Measurements from ENCODE around the gene EP400.
"Not testable (repeated sequence)": the region's sequence is repeated elsewhere in the genome, so short reads cannot be mapped to it uniquely, and the experiment has no call there.

EP400 gene

DNA sequence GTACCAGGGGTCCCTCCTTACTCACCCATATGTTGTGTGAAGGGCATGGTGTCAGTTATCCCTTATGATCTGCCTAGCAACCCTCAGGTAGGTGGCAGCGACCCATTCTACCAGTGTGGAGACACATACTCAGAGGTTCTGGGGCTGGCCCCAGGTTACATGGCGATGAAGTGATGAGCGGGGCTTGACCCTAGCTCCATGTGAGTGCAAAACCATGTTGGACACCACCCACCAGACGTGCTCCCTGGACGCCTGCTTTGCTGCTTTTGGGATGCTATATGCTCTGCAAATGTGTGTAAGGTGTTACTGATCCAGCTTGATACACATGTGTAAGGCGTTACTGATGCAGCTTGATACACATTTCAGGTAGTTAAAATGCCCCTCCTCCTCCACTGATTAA lies 33.3 kb downstream of the EP400 start:
- no peaks in the 10 kb centered on the region for H3K27me3 ChIP-seq (ENCODE audit: insufficient read depth, low read depth, severe bottlenecking)
- H3K27ac ChIP-seq = no peak overlapping the region
- no peak overlapping the region for H3K4me3 ChIP-seq (ENCODE audit: low read depth, low read length)
- no peak for TF ChIP-seq CTCF (IDR thresholded peaks at IDR 0.05; ENCODE audit: low read depth, low read length)
- H3K9me3 ChIP-seq (ENCODE audit: severe bottlenecking) = no peaks in the 10 kb centered on the region
- H3K36me3 ChIP-seq = peaks cover 64% of the 10 kb centered on the region
- no peak for DNase-seq

DNA sequence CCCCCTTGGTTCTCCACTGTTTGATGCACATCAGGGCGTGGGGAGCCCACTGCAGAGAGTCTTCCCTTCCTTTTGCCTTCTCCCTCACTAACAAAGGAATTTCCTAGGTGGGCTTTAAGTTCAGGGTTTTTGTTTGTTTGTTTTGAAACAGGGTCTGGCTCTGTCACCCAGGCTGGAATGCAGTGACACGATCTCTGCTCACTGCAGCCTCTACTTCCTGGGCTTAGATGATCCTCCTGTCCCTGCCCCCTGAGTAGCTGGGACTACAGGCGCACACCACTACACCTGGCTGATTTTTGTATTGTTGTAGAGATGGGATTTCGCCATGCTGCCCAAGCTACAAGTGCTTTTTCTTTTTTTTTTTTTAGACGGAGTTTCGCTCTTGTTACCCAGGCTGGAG lies 33.8 kb downstream of the EP400 start:
- Histone ChIP-seq H3K27ac (no peak overlapping the region), H3K27me3 (ENCODE audit: insufficient read depth, low read depth, severe bottlenecking) (no peaks in the 10 kb centered on the region), H3K4me3 (ENCODE audit: low read depth, low read length) (no peak overlapping the region), H3K36me3 (peaks cover 69% of the 10 kb centered on the region), H3K9me3 (ENCODE audit: severe bottlenecking) (no peaks in the 10 kb centered on the region)
- no peak for TF ChIP-seq CTCF (IDR thresholded peaks at IDR 0.05; ENCODE audit: low read depth, low read length)
- DNase-seq = no peak

- Histone ChIP-seq H3K27ac (no peak overlapping the region), H3K4me3 (ENCODE audit: low read depth, low read length) (no peak overlapping the region), H3K27me3 (ENCODE audit: insufficient read depth, low read depth, severe bottlenecking) (no peaks in the 10 kb centered on the region), H3K9me3 (ENCODE audit: severe bottlenecking) (no peaks in the 10 kb centered on the region), H3K36me3 (peaks cover 72% of the 10 kb centered on the region)
- no peak for DNase-seq
- TF ChIP-seq CTCF (IDR thresholded peaks at IDR 0.05; ENCODE audit: low read depth, low read length) = no peak
These were observed 34.6 kb downstream of the EP400 start for GRCh38 chr12:131984334-131984733.

- H3K9me3 ChIP-seq (ENCODE audit: severe bottlenecking); DNase-seq; H3K27ac ChIP-seq; H3K27me3 ChIP-seq (ENCODE audit: insufficient read depth, low read depth, severe bottlenecking); H3K4me3 ChIP-seq (ENCODE audit: low read depth, low read length): not testable (repeated sequence)
- peaks cover 73% of the 10 kb centered on the region for H3K36me3 ChIP-seq
These were observed 35.8 kb downstream of the EP400 start for GRCh38 chr12:131985510-131985875.

DNA sequence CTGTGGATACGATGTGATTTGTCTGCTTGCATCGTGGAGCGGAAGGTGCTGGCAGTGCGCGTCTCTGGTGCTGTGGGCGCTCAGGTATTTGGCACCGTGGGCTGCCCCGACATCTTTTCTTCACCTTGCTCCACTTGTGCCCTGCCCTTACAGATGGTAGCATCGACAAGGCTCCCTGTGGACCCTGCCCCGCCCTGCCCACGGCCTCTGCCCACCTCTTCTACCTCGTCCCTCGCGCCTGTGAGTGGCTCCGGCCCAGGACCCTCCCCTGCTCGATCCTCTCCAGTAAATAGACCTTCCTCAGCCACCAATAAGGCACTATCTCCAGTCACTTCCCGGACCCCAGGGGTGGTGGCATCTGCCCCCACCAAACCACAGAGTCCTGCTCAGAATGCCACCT lies 36.6 kb downstream of the EP400 start:
- Histone ChIP-seq H3K27me3 (ENCODE audit: insufficient read depth, low read depth, severe bottlenecking) (no peaks in the 10 kb centered on the region), H3K27ac (no peak overlapping the region), H3K4me3 (ENCODE audit: low read depth, low read length) (no peak overlapping the region), H3K9me3 (ENCODE audit: severe bottlenecking) (no peaks in the 10 kb centered on the region), H3K36me3 (peaks cover 74% of the 10 kb centered on the region)
- TF ChIP-seq CTCF (IDR thresholded peaks at IDR 0.05; ENCODE audit: low read depth, low read length) = no peak
- no peak for DNase-seq

- TF ChIP-seq CTCF (IDR thresholded peaks at IDR 0.05; ENCODE audit: low read depth, low read length) = no peak
- Histone ChIP-seq H3K36me3 (peaks cover 73% of the 10 kb centered on the region), H3K9me3 (ENCODE audit: severe bottlenecking) (no peaks in the 10 kb centered on the region), H3K27ac (no peak overlapping the region), H3K4me3 (ENCODE audit: low read depth, low read length) (no peak overlapping the region), H3K27me3 (ENCODE audit: insufficient read depth, low read depth, severe bottlenecking) (no peaks in the 10 kb centered on the region)
- no peak for DNase-seq
These were observed 37.2 kb downstream of the EP400 start for GRCh38 chr12:131986910-131987309.
